HG03469 (cell line): ENCODE measurements around the gene IFI27L2.

Experiments used
- ATAC-seq: cut with Tn5 transposase; IDR thresholded peaks from one replicate; pipeline ENCODE4 v1.9.1; 2021; ENCODE audit warnings: mild to moderate bottlenecking, moderate library complexity, moderate number of reproducible peaks; ENCODE audit not compliant: unreplicated experiment

The IFI27L2 gene

DNA sequence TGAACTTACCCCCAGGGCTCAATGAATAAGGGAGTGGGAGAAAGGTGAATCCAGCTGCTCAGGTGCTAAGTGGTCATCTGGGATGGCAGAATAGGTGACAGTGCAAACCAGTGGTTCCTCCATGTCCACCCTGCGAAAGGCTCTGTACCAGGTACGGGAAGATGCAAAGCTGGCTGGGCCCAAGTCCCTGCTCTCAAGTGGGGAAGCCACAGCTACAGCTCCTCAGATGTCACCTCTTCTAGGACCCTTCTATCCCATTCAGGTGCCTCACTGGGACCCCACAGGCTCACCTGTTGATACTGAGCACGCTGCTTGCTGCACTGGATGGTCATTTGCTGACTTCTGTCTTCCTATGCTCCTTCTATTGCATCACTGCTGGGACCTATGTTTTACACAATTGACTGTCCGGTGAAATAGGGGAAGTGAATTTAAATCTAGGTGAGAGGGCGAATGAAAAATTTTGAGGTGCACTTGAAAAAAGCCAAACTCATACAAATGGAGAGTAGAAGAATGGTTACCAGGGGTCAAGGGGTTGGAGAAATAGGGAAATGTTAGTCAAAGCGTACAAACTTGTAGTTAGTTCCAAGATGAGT, 24.4 kb upstream of the IFI27L2 start:
- ATAC-seq: no peak

DNA sequence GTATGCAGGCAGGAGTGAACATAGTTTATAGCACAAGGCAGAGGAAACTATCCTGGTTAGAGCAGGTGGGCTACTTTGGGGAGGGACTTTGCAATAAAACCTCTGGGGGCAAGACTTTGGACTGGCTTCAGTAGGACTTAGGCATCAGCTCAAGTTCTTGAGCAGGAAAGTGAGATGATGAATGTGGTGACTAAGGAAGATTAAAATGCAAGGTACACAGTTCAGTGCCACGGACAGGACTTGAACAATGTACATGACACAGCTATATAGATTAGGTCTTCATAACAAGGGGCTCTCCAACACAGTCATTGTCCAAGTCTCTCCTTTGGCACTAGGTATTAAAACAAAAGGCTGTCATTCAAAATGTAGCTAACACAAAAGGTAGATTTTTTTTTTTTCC, 23.3 kb upstream of the IFI27L2 start:
- no peak for ATAC-seq

DNA sequence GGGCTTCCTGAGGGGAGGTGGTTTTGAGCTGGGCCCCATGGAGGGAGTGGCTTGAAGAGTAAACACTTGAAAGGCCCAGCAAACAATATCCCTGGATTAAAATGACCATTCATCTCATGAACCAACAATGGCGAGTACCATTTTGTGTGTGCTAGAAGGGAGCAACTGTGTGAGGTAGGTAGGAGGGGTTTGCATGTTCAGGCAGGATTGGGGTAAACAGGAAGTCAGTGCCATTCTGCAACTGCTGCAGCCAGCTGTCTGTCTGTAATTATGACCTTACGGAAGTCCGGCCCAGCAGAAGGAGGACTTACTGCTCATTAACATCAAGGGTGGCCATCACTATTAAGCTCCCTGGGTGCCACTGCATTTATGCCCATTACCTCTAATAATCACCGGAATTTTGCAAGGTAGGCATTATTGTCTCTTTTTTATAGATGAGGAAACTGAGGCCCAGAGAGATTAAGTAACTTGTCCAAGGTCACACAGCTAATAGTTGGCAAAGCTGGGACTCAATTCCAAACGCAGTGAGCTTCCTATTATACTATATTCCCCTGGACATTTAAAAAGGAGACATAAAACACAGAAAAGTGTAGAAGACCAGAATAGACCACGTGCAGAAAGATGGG, 16.6 kb upstream of the IFI27L2 start:
- ATAC-seq: no peak

DNA sequence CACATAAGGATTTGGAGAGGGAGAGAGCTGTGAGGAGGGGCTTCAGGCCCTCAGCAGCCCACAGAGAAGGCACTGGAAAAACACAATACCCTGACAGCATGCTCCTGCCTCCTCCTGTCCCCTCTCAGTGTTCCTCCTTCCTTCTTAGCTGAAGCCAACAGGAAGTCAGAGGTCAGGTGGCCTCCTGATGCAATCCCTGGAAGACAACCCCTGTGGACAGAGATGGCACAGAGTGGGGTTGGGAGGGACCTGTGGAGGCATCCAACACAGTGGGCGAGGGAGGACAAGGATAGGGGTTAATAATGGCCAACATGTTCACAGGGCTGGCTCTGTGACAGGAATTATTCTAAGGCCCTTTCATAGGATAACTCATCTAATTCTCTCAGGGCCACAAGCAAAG, 15.4 kb upstream of the IFI27L2 start:
- no peak for ATAC-seq

DNA sequence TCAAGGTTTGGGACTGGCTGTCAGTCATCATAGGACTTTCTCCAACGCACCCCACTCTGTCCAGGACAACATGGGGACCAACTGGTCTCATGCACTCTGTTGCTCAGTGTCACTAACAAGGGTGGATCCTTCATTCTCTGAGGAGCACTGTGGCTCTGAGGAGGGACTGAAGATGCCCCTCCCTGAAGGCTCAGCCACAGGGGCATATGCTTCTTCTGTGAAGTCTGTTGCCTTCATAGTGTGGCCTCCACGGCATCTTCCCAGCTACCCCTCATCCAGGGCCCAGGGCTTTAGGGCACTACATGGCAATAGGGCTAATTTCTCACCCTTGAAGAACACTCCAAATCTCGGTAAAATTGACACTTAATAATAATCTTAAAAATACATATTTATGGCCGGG, 14.3 kb upstream of the IFI27L2 start:
- ATAC-seq: no peak

DNA sequence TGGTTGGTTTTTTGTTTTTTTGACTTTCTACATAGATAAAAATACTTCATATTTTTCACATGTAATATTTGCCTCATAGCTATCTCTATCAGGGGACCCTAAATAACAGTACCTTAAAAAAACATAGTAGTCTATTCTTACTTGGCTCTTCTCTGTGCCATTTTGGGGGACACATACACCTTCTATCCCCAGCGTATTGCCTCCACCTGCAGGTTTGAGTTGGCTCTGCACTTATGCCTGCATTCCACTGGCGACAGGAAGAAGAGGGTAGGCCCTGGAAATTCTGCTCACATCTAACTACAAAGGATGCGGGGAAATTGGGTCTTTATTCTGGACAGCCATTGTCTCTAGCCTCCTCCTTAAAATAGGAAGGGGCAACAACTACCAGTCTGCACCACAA, 13.8 kb upstream of the IFI27L2 start:
- no peak for ATAC-seq

DNA sequence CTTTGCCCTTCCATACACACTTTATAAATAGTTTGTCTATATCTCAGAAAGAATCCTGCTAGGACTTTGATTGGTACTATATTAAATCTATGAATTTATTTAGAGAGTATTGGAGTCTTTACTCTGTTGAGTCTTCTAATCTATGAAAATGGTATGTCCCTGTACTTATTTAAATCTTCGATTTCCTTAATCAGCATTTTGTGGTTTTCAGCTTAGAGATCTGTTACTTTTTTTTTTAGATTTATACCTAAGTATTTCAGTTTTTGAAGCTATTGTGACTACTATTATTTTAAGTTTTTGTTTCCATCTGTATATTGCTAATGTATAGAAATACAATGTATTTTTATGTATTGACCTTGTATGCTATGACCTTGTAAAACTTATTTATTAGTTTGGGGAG, 13.4 kb upstream of the IFI27L2 start:
- ATAC-seq: no peak

DNA sequence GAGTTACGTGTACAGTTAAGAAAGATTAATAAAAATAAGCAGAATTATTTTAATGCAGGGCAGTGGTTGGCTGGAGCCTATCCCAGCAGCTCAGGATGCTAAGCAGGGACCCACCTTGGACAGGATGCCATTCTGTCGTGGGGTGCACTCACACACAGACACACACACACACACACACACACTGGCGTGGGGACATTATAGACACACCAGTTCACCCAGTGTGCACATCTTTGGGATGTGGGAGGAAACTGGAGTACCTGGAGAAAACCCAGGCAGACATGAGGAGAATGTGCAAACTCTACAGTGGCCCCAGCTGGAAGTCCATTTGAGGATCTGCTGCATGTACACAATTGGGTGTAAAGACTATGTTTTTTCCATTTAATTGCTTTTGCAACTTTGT, 12.8 kb upstream of the IFI27L2 start:
- ATAC-seq: no peak

DNA sequence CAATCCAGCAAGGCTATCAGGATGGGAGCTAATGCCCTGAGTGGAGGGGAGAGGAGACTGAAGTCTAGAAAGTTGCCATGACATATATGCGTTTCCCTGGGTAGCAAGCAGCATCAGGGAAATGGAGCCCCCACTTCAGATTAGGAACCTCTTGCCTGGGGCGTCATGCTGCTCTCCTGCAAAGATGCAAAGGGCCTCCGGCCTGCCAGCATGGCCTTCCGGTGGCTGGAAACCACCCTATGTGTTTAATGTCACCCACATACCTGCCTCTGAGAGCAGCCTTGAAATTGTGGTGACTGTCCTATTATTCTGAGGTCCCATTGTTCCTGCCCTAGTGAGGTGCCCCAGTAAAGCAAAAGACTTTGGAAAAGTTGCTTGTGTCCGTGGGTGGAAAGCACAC, 10.0 kb upstream of the IFI27L2 start:
- no peak for ATAC-seq

DNA sequence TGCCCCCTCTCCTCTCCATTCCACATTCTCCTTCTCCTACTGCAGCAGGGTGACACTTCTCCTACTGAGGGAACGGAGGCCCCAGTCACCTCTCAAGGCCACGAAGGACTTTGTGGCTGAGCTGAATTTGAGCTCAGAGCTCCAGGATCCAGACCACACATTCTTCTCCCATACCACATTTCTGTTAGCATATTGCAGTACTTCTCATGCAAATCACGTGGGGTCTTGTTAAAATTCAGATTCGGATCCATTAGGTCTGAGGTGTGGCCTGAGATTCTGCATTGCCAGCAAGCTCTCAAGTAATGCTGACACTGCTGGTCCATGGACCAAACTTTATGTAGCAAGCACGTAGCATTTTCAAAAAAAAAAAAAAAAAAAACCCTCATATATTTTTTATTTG, 9.6 kb upstream of the IFI27L2 start:
- ATAC-seq: no peak

DNA sequence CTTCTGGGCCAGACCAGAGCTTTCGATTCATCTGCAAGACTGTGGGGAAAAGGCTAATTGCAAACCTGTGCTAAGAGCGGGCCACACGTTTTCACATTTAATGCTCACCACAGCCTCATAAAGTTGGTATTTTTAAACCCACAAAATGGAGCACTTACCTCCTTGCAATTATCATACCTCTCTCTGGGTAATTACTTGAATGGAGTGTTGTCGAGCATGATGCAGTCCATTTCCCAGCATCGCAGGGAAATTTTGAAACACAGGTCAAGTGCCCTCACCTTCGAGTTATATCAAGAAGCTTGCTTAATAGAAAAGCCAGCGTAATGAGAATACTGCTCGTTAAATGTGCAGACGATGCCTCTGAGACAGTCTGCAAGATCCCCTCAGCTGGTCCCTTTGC, 8.8 kb upstream of the IFI27L2 start:
- no peak for ATAC-seq

DNA sequence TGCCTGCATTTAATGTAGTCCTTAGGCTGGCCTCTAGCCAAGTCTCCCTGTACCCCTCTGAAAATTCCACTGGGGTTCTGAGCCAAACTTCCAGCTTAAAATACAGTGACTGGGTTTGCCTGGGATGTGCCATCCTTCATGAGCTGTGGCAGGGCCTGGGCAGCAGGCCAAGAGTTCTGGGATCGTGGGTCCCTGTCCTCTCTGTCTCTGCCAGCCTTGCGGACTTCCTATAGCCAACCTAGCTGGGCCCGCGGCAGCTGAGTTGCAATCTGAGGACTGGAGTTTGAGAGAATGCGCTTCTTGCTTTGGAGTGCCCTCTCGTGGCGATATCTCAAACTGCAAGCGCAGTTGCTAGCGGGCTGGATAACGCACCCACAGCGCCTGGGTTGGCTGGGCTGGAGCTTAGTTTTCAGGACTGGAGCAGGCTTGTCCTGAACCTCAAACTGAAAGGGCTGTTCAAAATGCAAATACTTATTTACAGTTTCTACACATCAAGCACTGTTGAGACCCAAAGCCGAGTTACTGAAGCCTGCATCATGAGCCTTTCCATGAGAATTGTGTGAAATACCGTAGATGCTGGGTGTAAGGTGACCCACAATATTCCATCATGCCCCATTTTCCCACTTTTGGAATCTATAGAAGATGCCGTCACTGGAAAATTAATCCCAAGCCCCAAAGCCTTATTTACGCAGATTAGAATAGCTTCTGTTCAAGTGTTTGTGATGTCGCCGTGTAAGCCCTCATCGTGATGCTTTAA, 7.3 kb upstream of the IFI27L2 start:
- ATAC-seq: peak; percentile 54

DNA sequence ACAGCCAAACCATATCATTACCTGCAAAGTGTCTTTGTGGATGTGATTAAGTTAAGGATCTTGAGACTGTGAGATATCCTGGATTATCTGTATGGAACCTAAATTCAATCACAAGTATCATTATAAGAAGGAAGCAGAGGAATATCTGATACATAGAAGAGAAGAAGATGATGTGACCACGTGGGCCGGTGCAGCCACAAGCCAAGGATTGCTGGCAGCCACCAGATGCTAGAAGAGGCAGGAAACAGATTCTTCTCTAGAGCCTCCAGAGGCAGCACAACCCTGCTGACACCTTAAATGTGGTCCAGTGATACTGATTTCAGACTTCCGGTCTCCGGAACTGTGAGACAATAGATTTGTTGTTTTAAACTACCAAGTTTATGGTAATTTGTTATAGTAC, 6.1 kb upstream of the IFI27L2 start:
- ATAC-seq: no peak

DNA sequence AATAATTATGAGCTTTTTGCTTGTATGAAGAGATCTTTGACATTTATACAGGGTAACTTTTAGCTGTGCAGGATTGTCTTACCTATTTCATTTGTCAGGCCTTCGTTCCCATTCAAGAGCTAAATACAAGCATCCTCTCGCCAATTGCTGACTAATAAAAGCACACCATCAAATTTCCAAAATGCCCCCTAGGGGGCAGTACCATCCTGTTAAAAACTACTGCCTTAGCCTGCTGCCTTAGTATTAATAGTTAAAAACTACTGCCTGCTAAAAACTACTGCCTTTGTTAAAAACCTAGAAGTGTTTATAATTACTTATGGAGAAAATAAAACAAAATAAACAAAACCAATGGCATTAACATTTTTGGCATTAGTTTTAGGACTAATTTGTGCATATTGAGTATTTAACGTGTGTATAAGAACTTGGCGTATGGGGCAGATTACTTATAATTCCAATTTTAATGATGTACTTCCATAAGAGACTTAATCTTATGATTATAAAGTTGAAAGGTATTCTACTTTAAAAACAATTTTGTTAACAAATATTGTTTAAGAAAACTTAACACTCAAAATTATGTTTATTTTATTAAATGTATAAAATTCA, 3.0 kb upstream of the IFI27L2 start:
- no peak for ATAC-seq

DNA sequence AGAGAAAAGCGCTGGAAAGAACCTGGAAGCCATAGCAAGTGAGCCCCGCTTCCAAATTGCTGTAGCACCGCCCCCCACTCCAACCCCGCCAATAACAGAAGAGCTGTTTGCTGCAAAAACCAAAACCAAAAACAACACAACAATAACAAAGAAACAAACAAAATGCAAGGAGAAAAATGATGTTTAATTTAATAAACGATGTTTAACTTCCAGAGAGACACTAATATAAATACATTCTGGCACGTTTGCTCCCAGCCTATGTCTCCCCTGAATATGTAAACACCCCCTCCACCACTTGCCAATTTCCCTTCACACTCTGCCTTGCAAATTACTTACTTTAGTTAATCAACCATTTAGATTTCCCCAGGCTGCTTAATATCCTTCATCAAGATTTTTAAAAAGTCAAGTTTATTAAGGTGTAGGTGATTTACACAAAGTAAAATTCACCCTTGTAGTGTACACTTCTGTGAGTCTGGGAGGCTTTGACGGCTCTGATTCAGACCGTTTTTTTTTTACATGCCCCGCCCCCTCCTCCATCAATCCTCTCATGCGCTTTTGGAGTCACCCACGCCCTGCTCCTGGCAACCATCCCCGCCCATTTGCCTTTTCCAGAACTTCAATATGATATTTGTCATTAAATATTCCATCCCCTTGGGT, 482 bp upstream of the IFI27L2 start:
- no peak for ATAC-seq

DNA sequence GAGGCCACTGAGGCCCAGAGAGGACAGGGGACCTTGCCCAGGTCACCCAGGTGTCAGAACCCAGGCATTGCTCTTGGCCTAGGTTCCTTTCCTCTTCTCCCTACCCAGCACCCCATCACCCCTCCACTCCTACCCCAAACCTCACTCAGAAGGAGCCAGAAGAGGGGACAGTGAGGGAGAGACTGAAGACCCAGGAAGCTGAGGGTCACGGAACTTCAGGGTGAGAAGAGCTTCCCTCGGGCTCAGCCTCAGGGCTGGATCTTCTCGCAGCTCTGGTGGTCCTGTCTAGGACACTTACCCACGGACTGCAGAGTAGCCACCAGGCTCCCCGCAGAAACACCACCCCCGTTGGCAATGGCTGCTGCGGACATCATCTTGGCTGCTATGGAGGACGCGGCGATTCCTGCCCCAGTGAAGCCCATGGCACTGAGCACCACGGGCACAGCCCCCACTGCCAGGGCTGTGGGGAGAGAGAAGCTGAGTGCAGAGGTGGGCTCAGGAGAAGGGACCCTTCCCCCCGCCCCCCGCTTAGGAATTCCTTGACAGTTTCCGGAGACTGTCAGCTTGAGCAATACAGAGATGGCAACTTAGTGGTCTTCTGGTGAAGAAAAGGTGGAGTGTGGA, 1.1 kb downstream of the IFI27L2 start:
- ATAC-seq: no peak

DNA sequence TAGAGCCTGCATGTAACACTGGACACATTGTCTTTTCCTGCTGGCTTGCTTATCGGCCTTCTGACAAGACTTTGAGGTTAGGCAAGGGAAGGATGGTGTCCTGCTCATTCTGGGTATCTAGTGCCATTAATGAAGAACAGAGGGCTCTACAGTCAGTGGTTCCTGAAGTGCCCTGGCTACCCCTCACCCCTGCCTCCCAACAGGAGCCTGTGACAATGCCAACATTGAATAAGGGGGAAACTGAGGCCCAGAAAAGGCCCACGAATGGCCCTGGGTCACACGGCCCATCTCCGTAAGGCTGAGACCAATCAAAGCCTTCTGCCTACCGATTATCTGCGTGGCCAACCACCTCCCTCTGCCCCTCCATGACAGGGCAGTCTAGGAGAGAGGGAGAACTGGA, 2.1 kb downstream of the IFI27L2 start:
- ATAC-seq: no peak

DNA sequence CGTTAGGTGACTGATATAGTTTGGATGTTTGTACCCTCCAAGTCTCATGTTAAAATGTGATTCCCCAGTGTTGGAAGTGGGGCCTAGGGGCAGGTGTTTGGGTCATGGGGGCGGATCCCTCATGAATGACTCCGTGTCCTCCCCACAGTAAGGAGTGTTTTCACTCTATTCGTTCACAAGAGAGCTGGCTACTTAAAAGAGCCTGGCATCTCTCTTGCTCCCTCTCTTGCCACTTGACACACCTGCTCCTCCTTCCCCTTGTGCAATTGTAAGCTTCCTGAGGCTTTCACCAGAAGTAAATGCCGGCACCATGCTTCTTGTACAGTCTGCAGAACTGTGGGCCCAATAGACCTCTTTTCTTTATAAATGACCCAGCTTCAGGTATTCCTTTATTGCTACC, 2.6 kb downstream of the IFI27L2 start:
- no peak for ATAC-seq

DNA sequence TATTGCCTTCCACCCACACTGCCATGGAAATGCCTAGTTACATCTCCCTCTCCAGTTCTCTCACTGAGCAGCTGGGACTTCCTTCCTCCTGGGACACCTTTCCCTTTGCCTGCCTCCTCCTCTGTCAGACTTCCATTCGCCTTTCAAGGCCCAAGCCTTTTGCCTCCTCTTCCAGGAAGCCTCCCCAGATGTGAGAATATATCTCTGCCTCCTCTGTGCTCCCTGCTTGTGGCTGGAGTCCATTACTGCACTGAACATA, 3.1 kb downstream of the IFI27L2 start:
- ATAC-seq: no peak

DNA sequence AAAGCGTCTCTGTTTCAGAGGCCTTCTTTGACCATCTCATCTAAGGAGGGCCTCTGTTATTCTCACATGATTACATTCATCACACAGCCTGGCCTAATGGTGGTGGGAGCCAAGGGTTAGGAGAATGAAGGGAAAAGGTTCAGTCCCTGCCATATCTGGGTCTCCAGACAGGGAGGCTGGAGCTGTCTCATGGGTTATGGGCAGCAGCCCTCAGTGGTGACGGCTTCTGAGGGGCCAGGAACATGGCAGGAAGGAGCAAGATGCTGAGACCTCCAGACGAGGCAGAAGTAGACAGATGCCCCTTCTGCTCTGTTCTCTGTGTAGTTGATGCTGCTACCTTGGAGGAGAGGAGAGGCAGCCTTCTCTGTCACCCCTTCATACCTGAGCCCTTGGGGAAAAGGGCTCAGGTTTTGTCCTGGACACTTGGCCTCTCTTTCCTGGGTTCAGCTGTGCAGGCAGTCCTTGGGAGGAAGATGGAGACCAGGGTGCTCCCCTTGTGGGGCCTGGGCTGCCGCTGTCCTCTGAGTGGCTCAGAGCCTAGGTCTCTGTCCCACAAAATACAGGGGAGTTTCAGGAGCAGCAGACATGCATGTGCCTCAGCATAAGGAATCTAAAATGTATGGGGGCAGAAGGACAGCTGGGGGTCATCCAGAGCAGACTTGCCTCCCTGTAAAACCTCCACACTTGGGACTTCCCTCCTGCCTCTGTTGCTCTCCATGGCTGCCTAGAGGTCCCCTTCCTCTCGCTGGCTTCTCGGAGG, 3.6 kb downstream of the IFI27L2 start:
- no peak for ATAC-seq
